ENCODE measurements around the gene LRRC71. TPM values are rescaled to one million over a fixed set of nuclear protein-coding genes. Genes with fewer than 3 reads are reported as not detected.

Gene LRRC71
- total and polyA plus RNA-seq, 2 donors (not counting 1 experiment from before 2014, with no cell fraction given) = not detected

DNA sequence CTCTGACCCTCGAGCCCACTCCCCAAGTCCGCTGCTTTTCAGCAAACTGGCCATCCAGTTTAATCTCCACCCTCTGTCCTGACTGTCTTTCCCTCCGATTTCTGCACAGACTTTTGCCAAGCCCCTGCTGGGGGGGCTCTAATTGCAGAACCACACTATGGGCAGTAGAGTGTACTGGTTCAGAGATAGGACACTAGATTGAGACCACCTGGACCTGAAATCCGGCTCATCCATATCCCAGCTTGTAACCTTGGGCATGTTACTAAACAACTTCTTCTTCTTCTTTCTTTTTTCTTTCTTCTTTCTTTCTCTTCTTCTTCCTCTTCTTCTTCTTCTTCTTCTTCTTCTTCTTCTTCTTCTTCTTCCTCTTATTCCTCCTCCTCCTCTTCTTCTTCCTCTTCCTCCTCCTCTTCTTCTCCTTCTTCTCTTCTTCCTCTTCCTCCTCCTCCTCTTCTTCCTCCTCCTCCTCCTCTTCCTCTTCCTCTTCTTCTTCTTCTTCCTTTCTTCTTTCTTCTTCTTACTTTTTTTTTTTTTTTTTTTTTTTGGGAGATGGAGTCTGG lies 7.7 kb downstream of the LRRC71 start:
- POLR2A ChIA-PET = no interaction called here
- Mint-ChIP-seq H3K27me3 (peaks cover 78% of the 10 kb centered on the region), H3K9me3 (ENCODE audit: insufficient read depth) (no peaks in the 10 kb centered on the region), H3K4me1 (peaks cover 13% of the 10 kb centered on the region), H3K4me3 (no peak overlapping the region), H3K27ac (no peak overlapping the region)
- Histone ChIP-seq H3K36me3 (replicated peaks in 1 of 2; ENCODE audit: control extremely low read depth in 1 of 2, control insufficient read depth in 1 of 2, extremely low read depth in 1 of 2, insufficient read depth in 2 of 2, low read length in 1 of 2) (no peaks in the 10 kb centered on the region), H3K79me2 (ENCODE audit: control insufficient read depth, insufficient read depth, low read length) (no peaks in the 10 kb centered on the region), H3K4me3 (ENCODE audit: control extremely low read depth in 1 of 5, extremely low read depth in 1 of 5, insufficient read depth in 1 of 5, low read depth in 2 of 5, low read length in 4 of 5) (no peak overlapping the region), H3K4me1 (ENCODE audit: control insufficient read depth in 2 of 2, insufficient read depth in 2 of 2, low read length in 2 of 2) (peaks cover 15 to 19% of the 10 kb centered on the region in 2 donors), H3K4me2 (replicated peaks; ENCODE audit: low read depth, low read length, poor library complexity, severe bottlenecking) (peak overlapping the region; percentile 40), H3K9me3 (ENCODE audit: control extremely low read depth in 1 of 3, control insufficient read depth in 2 of 3, insufficient read depth in 1 of 3, low read length in 2 of 3) (no peaks in the 10 kb centered on the region), H2AFZ (ENCODE audit: insufficient read depth, low read depth, low read length, poor library complexity, severe bottlenecking) (no peak overlapping the region), H4K20me1 (ENCODE audit: control insufficient read depth, insufficient read depth, low read length, poor library complexity, severe bottlenecking) (no peaks in the 10 kb centered on the region), H3K27ac (ENCODE audit: low read length in 2 of 2) (no peak overlapping the region), H3K27me3 (replicated peaks in 1 of 4; ENCODE audit: control extremely low read depth in 1 of 4, control insufficient read depth in 3 of 4, insufficient read depth in 4 of 4, low read length in 3 of 4) (peaks cover 0 to 66% (median 22%) of the 10 kb centered on the region in 4 experiments), H3K9ac (ENCODE audit: low read length) (no peak overlapping the region)
- CTCF ChIA-PET = interaction anchor here (1.3 to 1.5 kb wide), 2 partner anchors 12 to 38 kb away, joined by 4 read pairs; no protein-coding TSS in a partner anchor
- DNase-seq (no peak), ATAC-seq (ENCODE audit: low read depth) (no peak)
- TF ChIP-seq, protein P1, sequence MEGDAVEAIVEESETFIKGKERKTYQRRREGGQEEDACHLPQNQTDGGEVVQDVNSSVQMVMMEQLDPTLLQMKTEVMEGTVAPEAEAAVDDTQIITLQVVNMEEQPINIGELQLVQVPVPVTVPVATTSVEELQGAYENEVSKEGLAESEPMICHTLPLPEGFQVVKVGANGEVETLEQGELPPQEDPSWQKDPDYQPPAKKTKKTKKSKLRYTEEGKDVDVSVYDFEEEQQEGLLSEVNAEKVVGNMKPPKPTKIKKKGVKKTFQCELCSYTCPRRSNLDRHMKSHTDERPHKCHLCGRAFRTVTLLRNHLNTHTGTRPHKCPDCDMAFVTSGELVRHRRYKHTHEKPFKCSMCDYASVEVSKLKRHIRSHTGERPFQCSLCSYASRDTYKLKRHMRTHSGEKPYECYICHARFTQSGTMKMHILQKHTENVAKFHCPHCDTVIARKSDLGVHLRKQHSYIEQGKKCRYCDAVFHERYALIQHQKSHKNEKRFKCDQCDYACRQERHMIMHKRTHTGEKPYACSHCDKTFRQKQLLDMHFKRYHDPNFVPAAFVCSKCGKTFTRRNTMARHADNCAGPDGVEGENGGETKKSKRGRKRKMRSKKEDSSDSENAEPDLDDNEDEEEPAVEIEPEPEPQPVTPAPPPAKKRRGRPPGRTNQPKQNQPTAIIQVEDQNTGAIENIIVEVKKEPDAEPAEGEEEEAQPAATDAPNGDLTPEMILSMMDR (IDR thresholded peaks at IDR 0.05) = peak; percentile 20
- no peak for TF ChIP-seq EZH2 (IDR thresholded peaks at IDR 0.05; ENCODE audit: borderline replicate concordance, insufficient read depth, low read depth, low read length, poor library complexity, severe bottlenecking)
- 19% methylated on average over 3 of the region's 4 CpGs for WGBS (ENCODE audit: insufficient coverage)
- intact Hi-C loops (cut with micrococcal nuclease) = no loop called here

GRCh38 chr1:156929596-156930238 lies 9.3 kb downstream of the LRRC71 start:
- Histone ChIP-seq H3K36me3 (replicated peaks in 1 of 2; ENCODE audit: control extremely low read depth in 1 of 2, control insufficient read depth in 1 of 2, extremely low read depth in 1 of 2, insufficient read depth in 2 of 2, low read length in 1 of 2) (no peaks in the 10 kb centered on the region), H4K20me1 (ENCODE audit: control insufficient read depth, insufficient read depth, low read length, poor library complexity, severe bottlenecking) (no peaks in the 10 kb centered on the region), H3K4me3 (ENCODE audit: control extremely low read depth in 1 of 5, extremely low read depth in 1 of 5, insufficient read depth in 1 of 5, low read depth in 2 of 5, low read length in 4 of 5) (no peak overlapping the region), H3K4me1 (ENCODE audit: control insufficient read depth in 2 of 2, insufficient read depth in 2 of 2, low read length in 2 of 2) (peaks cover 8% of the 10 kb centered on the region in 2 donors), H3K79me2 (ENCODE audit: control insufficient read depth, insufficient read depth, low read length) (no peaks in the 10 kb centered on the region), H3K27ac (ENCODE audit: low read length in 2 of 2) (no peak overlapping the region), H3K27me3 (replicated peaks in 1 of 4; ENCODE audit: control extremely low read depth in 1 of 4, control insufficient read depth in 3 of 4, insufficient read depth in 4 of 4, low read length in 3 of 4) (peaks cover 0 to 52% (median 17%) of the 10 kb centered on the region in 4 experiments), H3K9me3 (ENCODE audit: control extremely low read depth in 1 of 3, control insufficient read depth in 2 of 3, insufficient read depth in 1 of 3, low read length in 2 of 3) (no peaks in the 10 kb centered on the region), H3K9ac (ENCODE audit: low read length) (no peak overlapping the region), H2AFZ (ENCODE audit: insufficient read depth, low read depth, low read length, poor library complexity, severe bottlenecking) (no peak overlapping the region), H3K4me2 (replicated peaks; ENCODE audit: low read depth, low read length, poor library complexity, severe bottlenecking) (no peak overlapping the region)
- 83% methylated on average over 3 of the region's 6 CpGs for WGBS (ENCODE audit: insufficient coverage)
- CTCF ChIA-PET = interaction anchor here (1.5 kb wide), 1 partner anchor 40 kb away, joined by 4 read pairs; no protein-coding TSS in a partner anchor
- ATAC-seq (ENCODE audit: low read depth) = no peak
- POLR2A ChIA-PET = interaction anchor here (0.7 kb wide), 1 partner anchor 311 kb away, joined by 3 read pairs; no protein-coding TSS in a partner anchor
- Mint-ChIP-seq H3K4me1 (peaks cover 10% of the 10 kb centered on the region), H3K27me3 (peaks cover 81% of the 10 kb centered on the region), H3K4me3 (no peak overlapping the region), H3K9me3 (ENCODE audit: insufficient read depth) (no peaks in the 10 kb centered on the region), H3K27ac (no peak overlapping the region)
- TF ChIP-seq, protein P1 (IDR thresholded peaks at IDR 0.05) = no peak
- TF ChIP-seq EZH2 (IDR thresholded peaks at IDR 0.05; ENCODE audit: borderline replicate concordance, insufficient read depth, low read depth, low read length, poor library complexity, severe bottlenecking) = no peak
- no peak for DNase-seq
- intact Hi-C loops (cut with micrococcal nuclease) = no loop called here
